Upper lobe of left lung (tissue), 4 donors: ENCODE measurements around the gene PFKL.
"Not testable (repeated sequence)": the region's sequence is repeated elsewhere in the genome, so short reads cannot be mapped to it uniquely, and the experiment has no call there.

Source experiments
- EP300 ChIP-seq, 4 donors: sonication (generic); formaldehyde crosslinking; IDR thresholded peaks; one replicate each; pipeline ENCODE4 v1.5.1; 2017; ENCODE audit warnings: antibody characterized with exemption in 4 of 4, control low read depth in 2 of 4
- POLR2A ChIP-seq, 4 donors: fragments of 450-650 bp; IDR thresholded peaks; one replicate each; pipeline ENCODE4 v1.5.1; 2016 to 2017; ENCODE audit warnings: antibody characterized with exemption in 4 of 4, mild to moderate bottlenecking in 2 of 4
- TF ChIP-seq, protein P1 (sequence below), 6 experiments: fragments of 450-650 bp in 4 of 6; fragments of 200-600 bp in 2 of 6; sonication (generic) in 2 of 6; IDR thresholded peaks; one replicate each; pipeline ENCODE4 v1.5.1; 2016 to 2019; ENCODE audit warnings: antibody characterized with exemption in 6 of 6

GRCh38 chr21:44342981-44343380, 43.1 kb downstream of the PFKL start:
- TF ChIP-seq POLR2A, EP300 (IDR thresholded peaks at IDR 0.05): not testable (repeated sequence)
- TF ChIP-seq, protein P1, sequence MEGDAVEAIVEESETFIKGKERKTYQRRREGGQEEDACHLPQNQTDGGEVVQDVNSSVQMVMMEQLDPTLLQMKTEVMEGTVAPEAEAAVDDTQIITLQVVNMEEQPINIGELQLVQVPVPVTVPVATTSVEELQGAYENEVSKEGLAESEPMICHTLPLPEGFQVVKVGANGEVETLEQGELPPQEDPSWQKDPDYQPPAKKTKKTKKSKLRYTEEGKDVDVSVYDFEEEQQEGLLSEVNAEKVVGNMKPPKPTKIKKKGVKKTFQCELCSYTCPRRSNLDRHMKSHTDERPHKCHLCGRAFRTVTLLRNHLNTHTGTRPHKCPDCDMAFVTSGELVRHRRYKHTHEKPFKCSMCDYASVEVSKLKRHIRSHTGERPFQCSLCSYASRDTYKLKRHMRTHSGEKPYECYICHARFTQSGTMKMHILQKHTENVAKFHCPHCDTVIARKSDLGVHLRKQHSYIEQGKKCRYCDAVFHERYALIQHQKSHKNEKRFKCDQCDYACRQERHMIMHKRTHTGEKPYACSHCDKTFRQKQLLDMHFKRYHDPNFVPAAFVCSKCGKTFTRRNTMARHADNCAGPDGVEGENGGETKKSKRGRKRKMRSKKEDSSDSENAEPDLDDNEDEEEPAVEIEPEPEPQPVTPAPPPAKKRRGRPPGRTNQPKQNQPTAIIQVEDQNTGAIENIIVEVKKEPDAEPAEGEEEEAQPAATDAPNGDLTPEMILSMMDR (IDR thresholded peaks at IDR 0.05), result not testable (repeated sequence)
